H1 (cell line): ENCODE data around the gene TMEM140. TPM values are rescaled to one million over a fixed set of nuclear protein-coding genes. Genes with fewer than 3 reads are reported as not detected.

Experiments
- CTCF ChIA-PET: fragments of 300-600 bp; sonication (Branson Sonifier 250); formaldehyde crosslinking; loops from one replicate; lab custom pipeline; 2021; ENCODE audit not compliant: partially characterized antibody; lab: Charles Lee
- POLR2A ChIA-PET: fragments of 300-600 bp; sonication (Branson Sonifier 250); formaldehyde crosslinking; loops from one replicate; lab custom pipeline; 2021; ENCODE audit warnings: inconsistent platforms; ENCODE audit not compliant: partially characterized antibody; lab: Charles Lee
- DNase-seq, 2 experiments: peaks; one replicate each; pipeline versions ENCODE4 v3.0.0 to v3.0.0-alpha.2; 2010 to 2022; ENCODE audit warnings: low spot score in 2 of 2, low read depth in 1 of 2, mixed read lengths in 1 of 2
- FAIRE-seq: peaks from 2 replicates; lab custom pipeline; 2011; peaks lifted over from hg19 to GRCh38; lab: Jason Lieb, UNC
- H2AFZ ChIP-seq: 2 replicates; pipeline ENCODE4 v1.8.1; 2012; ENCODE audit warnings: low read length, inconsistent platforms
- H2AK5ac ChIP-seq: 2 replicates; pipeline ENCODE4 v1.6.1; 2013; ENCODE audit warnings: low read depth, low read length
- H2BK120ac ChIP-seq: replicated peaks from 2 replicates; pipeline ENCODE3; 2013; ENCODE audit warnings: low read depth, low read length, inconsistent platforms
- H2BK12ac ChIP-seq: 2 replicates; pipeline ENCODE4 v1.6.1; 2013; ENCODE audit warnings: low read depth, low read length
- H2BK15ac ChIP-seq: 2 replicates; pipeline ENCODE4 v1.6.1; 2013; ENCODE audit warnings: low read length
- H2BK20ac ChIP-seq: 2 replicates; pipeline ENCODE4 v1.6.1; 2013; ENCODE audit warnings: low read length
- H2BK5ac ChIP-seq: 2 replicates; pipeline ENCODE4 v1.6.1; 2013; ENCODE audit warnings: low read depth, low read length
- H3K14ac ChIP-seq: 2 replicates; pipeline ENCODE4 v1.6.1; 2013; ENCODE audit warnings: inconsistent platforms; ENCODE audit not compliant: insufficient read length
- H3K18ac ChIP-seq: 2 replicates; pipeline ENCODE4 v1.6.1; 2013; ENCODE audit warnings: low read length; ENCODE audit errors: extremely low read depth
- H3K23ac ChIP-seq: 2 replicates; pipeline ENCODE4 v1.6.1; 2013; ENCODE audit warnings: inconsistent platforms; ENCODE audit not compliant: insufficient read length
- H3K23me2 ChIP-seq: 2 replicates; pipeline ENCODE4 v1.6.1; 2013; ENCODE audit warnings: low read depth, low read length
- H3K27ac ChIP-seq: 2 replicates; pipeline ENCODE4 v1.6.1; 2011; ENCODE audit warnings: low read depth, low read length, inconsistent platforms
- H3K27me3 ChIP-seq, 4 experiments: replicated peaks in 1 of 4; 1 replicate in 1 of 4; 2 replicates in 3 of 4; pipeline versions ENCODE4 v1.6.1 to v1.8.1; 2011 to 2013; ENCODE audit warnings: low read length in 3 of 4, mild to moderate bottlenecking in 3 of 4, inconsistent platforms in 2 of 4, mixed read lengths in 2 of 4, moderate library complexity in 1 of 4; ENCODE audit not compliant: control insufficient read depth in 3 of 4, insufficient read depth in 3 of 4; ENCODE audit errors: extremely low read depth in 1 of 4
- H3K36me3 ChIP-seq, 4 experiments: 2 replicates each; pipeline versions ENCODE4 v1.6.1 to v1.8.1; 2011 to 2013; ENCODE audit warnings: mild to moderate bottlenecking in 4 of 4, low read length in 3 of 4, moderate library complexity in 2 of 4, control low read depth in 1 of 4, inconsistent platforms in 1 of 4; ENCODE audit not compliant: insufficient read depth in 4 of 4, control insufficient read depth in 2 of 4
- H3K4ac ChIP-seq: replicated peaks from 2 replicates; pipeline ENCODE3; 2013; ENCODE audit warnings: low read length, low read depth, mixed read lengths, inconsistent platforms; ENCODE audit not compliant: insufficient read length
- H3K4me1 ChIP-seq, 4 experiments: replicated peaks in 1 of 4; 1 replicate in 1 of 4; 2 replicates in 3 of 4; pipeline versions ENCODE4 v1.6.1 to v1.8.1; 2011 to 2013; ENCODE audit warnings: low read length in 3 of 4, inconsistent platforms in 2 of 4, mixed read lengths in 1 of 4; ENCODE audit not compliant: insufficient read depth in 4 of 4, control insufficient read depth in 3 of 4
- H3K4me2 ChIP-seq, 2 experiments: 2 replicates each; pipeline versions ENCODE4 v1.6.1 to v1.8.1; 2011 to 2013; ENCODE audit warnings: low read depth in 2 of 2, low read length in 2 of 2, control low read depth in 1 of 2, inconsistent platforms in 1 of 2, mild to moderate bottlenecking in 1 of 2; ENCODE audit not compliant: insufficient read depth in 1 of 2
- H3K4me3 ChIP-seq, 4 experiments: fragments of 200-600, 300-600 bp in 1 of 4; sonication (generic), shearing (Covaris generic), sonication (Bioruptor Twin) in 1 of 4; 2 replicates each; pipeline versions ENCODE4 v1.5.1 to v1.8.1; 2011 to 2016; ENCODE audit warnings: low read length in 4 of 4, low read depth in 3 of 4, control low read depth in 2 of 4, inconsistent platforms in 2 of 4, mild to moderate bottlenecking in 2 of 4, mixed read lengths in 1 of 4, moderate library complexity in 1 of 4; ENCODE audit not compliant: insufficient read depth in 2 of 4; ENCODE audit errors: extremely low read depth in 1 of 4
- H3K56ac ChIP-seq: replicated peaks from 2 replicates; pipeline ENCODE3; 2013; ENCODE audit warnings: low read depth, mild to moderate bottlenecking, mixed read lengths, low read length, inconsistent platforms; ENCODE audit not compliant: insufficient read length
- H3K79me1 ChIP-seq: 2 replicates; pipeline ENCODE4 v1.6.1; 2013; ENCODE audit warnings: low read depth, low read length, control low read depth
- H3K79me2 ChIP-seq, 2 experiments: 2 replicates each; pipeline versions ENCODE4 v1.6.1 to v1.8.1; 2012 to 2013; ENCODE audit warnings: low read length in 2 of 2, mild to moderate bottlenecking in 2 of 2, inconsistent platforms in 1 of 2; ENCODE audit not compliant: insufficient read depth in 2 of 2, control insufficient read depth in 1 of 2
- H3K9ac ChIP-seq, 4 experiments: replicated peaks in 1 of 4; 1 replicate in 1 of 4; 2 replicates in 3 of 4; pipeline versions ENCODE4 v1.6.1 to v1.8.1; 2011 to 2013; ENCODE audit warnings: low read depth in 3 of 4, low read length in 3 of 4, control low read depth in 2 of 4, mild to moderate bottlenecking in 2 of 4, moderate library complexity in 2 of 4, inconsistent platforms in 1 of 4; ENCODE audit errors: extremely low read depth in 1 of 4
- H3K9me3 ChIP-seq, 2 experiments: 2 replicates each; pipeline versions ENCODE4 v1.6.1 to v1.8.1; 2012 to 2013; ENCODE audit warnings: mild to moderate bottlenecking in 2 of 2, moderate library complexity in 2 of 2, control low read depth in 1 of 2, inconsistent platforms in 1 of 2, low read depth in 1 of 2, low read length in 1 of 2, mixed read lengths in 1 of 2; ENCODE audit not compliant: insufficient read depth in 2 of 2
- H4K20me1 ChIP-seq, 2 experiments: replicated peaks in 1 of 2; 2 replicates each; pipeline versions ENCODE3 to v1.8.1; 2011 to 2013; ENCODE audit warnings: inconsistent platforms in 2 of 2, low read length in 2 of 2, mild to moderate bottlenecking in 1 of 2; ENCODE audit not compliant: insufficient read depth in 2 of 2, control insufficient read depth in 1 of 2
- H4K5ac ChIP-seq: 2 replicates; pipeline ENCODE4 v1.6.1; 2013; ENCODE audit warnings: low read length, low read depth, mixed read lengths, inconsistent platforms; ENCODE audit not compliant: insufficient read length
- H4K8ac ChIP-seq: 2 replicates; pipeline ENCODE4 v1.8.0; 2013; ENCODE audit warnings: mild to moderate bottlenecking, moderate library complexity, low read length, inconsistent platforms; ENCODE audit not compliant: insufficient read depth; ENCODE audit errors: extremely low read depth
- H4K91ac ChIP-seq: replicated peaks from 2 replicates; pipeline ENCODE3; 2013; ENCODE audit warnings: low read length, mixed read lengths, inconsistent platforms; ENCODE audit not compliant: insufficient read length
- ASH2L ChIP-seq: fragments of 200-600, 300-600 bp; sonication (generic); IDR thresholded peaks from one replicate; pipeline ENCODE4 v1.7.1; 2017; ENCODE audit warnings: low read length
- CREB1 ChIP-seq: IDR thresholded peaks from 2 replicates; pipeline ENCODE4 v1.6.1; 2012; ENCODE audit warnings: inconsistent platforms
- EGR1 ChIP-seq: IDR thresholded peaks from 2 replicates; pipeline ENCODE4 v1.6.1; 2011; ENCODE audit warnings: low read depth, low read length, borderline replicate concordance
- FOSL1 ChIP-seq: IDR thresholded peaks from 2 replicates; pipeline ENCODE4 v1.6.1; 2011; ENCODE audit warnings: mild to moderate bottlenecking, low read depth, low read length, moderate library complexity; ENCODE audit not compliant: insufficient read depth
- GABPA ChIP-seq: IDR thresholded peaks from 2 replicates; pipeline ENCODE4 v1.6.1; 2011; ENCODE audit warnings: mild to moderate bottlenecking, low read length, moderate library complexity, borderline replicate concordance; ENCODE audit not compliant: insufficient read depth
- POLR2AphosphoS5 ChIP-seq: IDR thresholded peaks from 2 replicates; pipeline ENCODE4 v1.6.1; 2011; ENCODE audit warnings: low read depth, low read length
- TCF12 ChIP-seq: IDR thresholded peaks from 2 replicates; pipeline ENCODE4 v1.6.1; 2011; ENCODE audit warnings: low read depth, mild to moderate bottlenecking, low read length
- TEAD4 ChIP-seq: IDR thresholded peaks from 2 replicates; pipeline ENCODE4 v1.6.1; 2012; ENCODE audit warnings: low read depth, low read length, inconsistent platforms, mixed read lengths
- WGBS, 2 experiments: shearing (Covaris generic) in 1 of 2; methylation state at CpG; one replicate each; pipeline versions ENCODE4 v1.1.6 to v1.1.7; 2013 to 2015; ENCODE audit warnings: low lambda C conversion rate in 2 of 2, mixed read lengths in 2 of 2, inconsistent platforms in 1 of 2, low coverage in 1 of 2, missing lambda C conversion rate in 1 of 2; ENCODE audit not compliant: insufficient replicate concordance in 2 of 2, insufficient coverage in 1 of 2, insufficient read length in 1 of 2; ENCODE audit errors: extremely low coverage in 1 of 2, missing lambda C conversion rate in 1 of 2; 5-methylcytosine and 5-hydroxymethylcytosine counted together
- polyA plus RNA-seq, 7 experiments: library from polyadenylated mRNA; depleted of rRNA in 3 of 7; stranded (reverse) in 5 of 7; unstranded in 2 of 7; fragments of >200 nt in 5 of 7; fragments of 200-250 nt in 2 of 7; gene quantifications; 1 replicate in 5 of 7; 2 replicates in 1 of 7; 4 replicates in 1 of 7; pipeline versions ENCODE4 v1.2.1 to v1.2.3, GENCODE V29; 2011 to 2013; ENCODE audit warnings: missing spikeins in 2 of 7, mixed read lengths in 2 of 7
- total RNA-seq: library from RNA; stranded (reverse); fragmentation: NEBNext Ultra II Directional; extraction: Animal tissue kit (Norgen Biotek cat#: 25700); gene quantifications from 2 replicates; pipeline ENCODE4 v1.2.1, GENCODE V29; 2021
- TF ChIP-seq, protein P1 (sequence below): IDR thresholded peaks from 2 replicates; pipeline ENCODE4 v1.6.1; 2012; ENCODE audit warnings: inconsistent platforms
- TF ChIP-seq, protein P2 (sequence below), 3 experiments: IDR thresholded peaks; 1 replicate in 2 of 3; 2 replicates in 1 of 3; pipeline versions ENCODE4 v1.5.1 to v1.6.1; 2011; ENCODE audit warnings: low read length in 3 of 3, mild to moderate bottlenecking in 3 of 3, inconsistent platforms in 2 of 3, low read depth in 1 of 3, moderate library complexity in 1 of 3; ENCODE audit not compliant: insufficient read depth in 1 of 3; ENCODE audit errors: control extremely low read depth in 1 of 3

The TMEM140 gene
- total and polyA plus RNA-seq, 2 of the 8 experiments (the other 6 are each of a cell fraction or from before 2014, with no cell fraction given): not detected

DNA sequence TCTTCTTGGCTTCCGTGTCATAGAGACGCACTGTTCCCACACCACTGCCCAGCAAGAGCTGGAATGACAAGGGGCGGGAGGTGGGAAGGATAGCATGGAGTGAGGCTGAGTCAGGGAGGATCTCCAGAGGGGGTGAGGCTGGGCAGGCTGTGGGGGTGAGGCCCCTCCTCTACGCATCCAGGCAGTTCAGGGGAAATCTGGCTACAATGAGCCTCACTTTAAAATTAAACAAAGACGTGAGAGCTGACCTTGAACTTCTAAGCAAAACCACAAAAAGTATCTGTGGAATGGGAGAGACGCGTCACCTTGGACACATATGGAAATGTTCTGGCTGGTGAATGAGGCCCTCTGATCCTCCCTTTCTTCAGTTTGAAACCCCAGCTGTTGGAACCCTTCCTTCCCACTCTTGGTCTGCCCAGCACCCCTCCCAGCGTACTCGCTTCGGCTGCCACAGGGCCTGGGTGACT, 45.8 kb downstream of the TMEM140 start:
- Histone ChIP-seq H2BK12ac (no peak overlapping the region), H3K9ac (no peak overlapping the region), H3K4ac (no peak overlapping the region), H3K4me3 (no peak overlapping the region), H4K91ac (no peak overlapping the region), H3K23me2 (no peaks in the 10 kb centered on the region), H3K23ac (no peak overlapping the region), H2BK120ac (no peak overlapping the region), H2BK20ac (no peak overlapping the region), H2AFZ (no peak overlapping the region), H3K27ac (no peak overlapping the region), H2BK5ac (peak overlapping the region; percentile 32; the same call in 1 of the 2 replicates), H4K8ac (no peak overlapping the region), H3K14ac (no peak overlapping the region), H2BK15ac (no peak overlapping the region), H2AK5ac (no peak overlapping the region), H3K27me3 (no peaks in the 10 kb centered on the region), H3K9me3 (no peaks in the 10 kb centered on the region), H4K20me1 (peaks cover 0 to 2% of the 10 kb centered on the region in 2 experiments), H3K4me2 (no peak overlapping the region), H3K18ac (no peak overlapping the region), H4K5ac (no peak overlapping the region), H3K36me3 (peaks cover 0 to 2% (median under 1%) of the 10 kb centered on the region in 4 experiments; a peak in 2 of 8 replicates), H3K79me2 (no peaks in the 10 kb centered on the region), H3K79me1 (no peaks in the 10 kb centered on the region), H3K4me1 (no peaks in the 10 kb centered on the region), H3K56ac (no peak overlapping the region)
- ChIA-PET POLR2A (interaction anchor here (1.2 kb wide), 3 partner anchors 14 to 24 kb away, joined by 3 to 4 read pairs (median 4); partner anchors contain the start of gene CYREN), CTCF (interaction anchor here (0.8 to 1.3 kb wide), 2 partner anchors 17 to 25 kb away, joined by 3 to 4 read pairs; no protein-coding TSS in a partner anchor)
- DNase-seq (no peak), FAIRE-seq (no peak)
- TF ChIP-seq TCF12: no peak
- no peak for TF ChIP-seq ASH2L
- TF ChIP-seq, protein P1, sequence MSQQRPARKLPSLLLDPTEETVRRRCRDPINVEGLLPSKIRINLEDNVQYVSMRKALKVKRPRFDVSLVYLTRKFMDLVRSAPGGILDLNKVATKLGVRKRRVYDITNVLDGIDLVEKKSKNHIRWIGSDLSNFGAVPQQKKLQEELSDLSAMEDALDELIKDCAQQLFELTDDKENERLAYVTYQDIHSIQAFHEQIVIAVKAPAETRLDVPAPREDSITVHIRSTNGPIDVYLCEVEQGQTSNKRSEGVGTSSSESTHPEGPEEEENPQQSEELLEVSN: no peak
- TF ChIP-seq FOSL1: no peak
- TF ChIP-seq TEAD4: no peak
- TF ChIP-seq POLR2AphosphoS5: no peak
- no peak for TF ChIP-seq CREB1
- no peak for TF ChIP-seq GABPA
- TF ChIP-seq, protein P2, sequence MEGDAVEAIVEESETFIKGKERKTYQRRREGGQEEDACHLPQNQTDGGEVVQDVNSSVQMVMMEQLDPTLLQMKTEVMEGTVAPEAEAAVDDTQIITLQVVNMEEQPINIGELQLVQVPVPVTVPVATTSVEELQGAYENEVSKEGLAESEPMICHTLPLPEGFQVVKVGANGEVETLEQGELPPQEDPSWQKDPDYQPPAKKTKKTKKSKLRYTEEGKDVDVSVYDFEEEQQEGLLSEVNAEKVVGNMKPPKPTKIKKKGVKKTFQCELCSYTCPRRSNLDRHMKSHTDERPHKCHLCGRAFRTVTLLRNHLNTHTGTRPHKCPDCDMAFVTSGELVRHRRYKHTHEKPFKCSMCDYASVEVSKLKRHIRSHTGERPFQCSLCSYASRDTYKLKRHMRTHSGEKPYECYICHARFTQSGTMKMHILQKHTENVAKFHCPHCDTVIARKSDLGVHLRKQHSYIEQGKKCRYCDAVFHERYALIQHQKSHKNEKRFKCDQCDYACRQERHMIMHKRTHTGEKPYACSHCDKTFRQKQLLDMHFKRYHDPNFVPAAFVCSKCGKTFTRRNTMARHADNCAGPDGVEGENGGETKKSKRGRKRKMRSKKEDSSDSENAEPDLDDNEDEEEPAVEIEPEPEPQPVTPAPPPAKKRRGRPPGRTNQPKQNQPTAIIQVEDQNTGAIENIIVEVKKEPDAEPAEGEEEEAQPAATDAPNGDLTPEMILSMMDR (IDR thresholded peaks at IDR 0.05; ENCODE audit: control extremely low read depth in 1 of 3, insufficient read depth in 1 of 3, low read depth in 1 of 3, low read length in 3 of 3): no peak
- TF ChIP-seq EGR1: no peak
- WGBS, 2 experiments: 85% methylated on average over 10 of the region's 10 CpGs; no CpG with 5 or more reads in 1 of the 2 experiments
